MM.1S (cell line): ENCODE measurements around the gene GAPT.

Source experiments
- DNase-seq: peaks from one replicate; pipeline ENCODE4 v3.0.0-alpha.2; 2015
- H2AFZ ChIP-seq: fragments of 300-600 bp; sonication (generic); 2 replicates; pipeline ENCODE4 v1.6.0; 2016; ENCODE audit warnings: antibody characterized with exemption, low read length
- H3F3A ChIP-seq: fragments of 300-600 bp; sonication (generic); 2 replicates; pipeline ENCODE4 v1.6.1; 2016; ENCODE audit warnings: mild to moderate bottlenecking, antibody characterized with exemption, low read length, moderate library complexity, mixed read lengths; ENCODE audit not compliant: insufficient read depth
- H3K27ac ChIP-seq: fragments of 300-600 bp; sonication (generic); 2 replicates; pipeline ENCODE4 v1.5.1; 2016; ENCODE audit warnings: mild to moderate bottlenecking, low read length
- H3K27me3 ChIP-seq: fragments of 300-600 bp; sonication (generic); replicated peaks from 2 replicates; pipeline ENCODE4 v1.6.0; 2016; ENCODE audit warnings: low read length; ENCODE audit not compliant: insufficient read depth
- H3K36me3 ChIP-seq: fragments of 300-600 bp; sonication (generic); replicated peaks from 2 replicates; pipeline ENCODE4 v1.6.1; 2016; ENCODE audit warnings: mild to moderate bottlenecking, low read length, mixed read lengths; ENCODE audit not compliant: insufficient read depth
- H3K4me1 ChIP-seq: fragments of 300-600 bp; sonication (generic); 2 replicates; pipeline ENCODE4 v1.6.1; 2016; ENCODE audit warnings: low read length, mixed read lengths
- H3K4me2 ChIP-seq: fragments of 300-600 bp; sonication (generic); 2 replicates; pipeline ENCODE4 v1.6.0; 2016; ENCODE audit warnings: low read depth, low read length
- H3K4me3 ChIP-seq: fragments of 300-600 bp; sonication (generic); 2 replicates; pipeline ENCODE4 v1.5.1; 2016; ENCODE audit warnings: low read length, mixed read lengths
- H3K79me2 ChIP-seq: fragments of 300-600 bp; sonication (generic); 2 replicates; pipeline ENCODE4 v1.6.1; 2016; ENCODE audit warnings: mixed run types, low read length, mixed read lengths
- H3K9ac ChIP-seq: fragments of 300-600 bp; sonication (generic); 2 replicates; pipeline ENCODE4 v1.6.1; 2016; ENCODE audit warnings: low read length, mixed read lengths
- H3K9me2 ChIP-seq: fragments of 300-600 bp; sonication (generic); replicated peaks from 2 replicates; pipeline ENCODE4 v1.6.1; 2016; ENCODE audit warnings: mild to moderate bottlenecking, low read length, mixed read lengths; ENCODE audit not compliant: insufficient read depth
- H3K9me3 ChIP-seq: fragments of 300-600 bp; sonication (generic); replicated peaks from 2 replicates; pipeline ENCODE4 v1.6.1; 2016; ENCODE audit warnings: mild to moderate bottlenecking, low read length, mixed read lengths; ENCODE audit not compliant: insufficient read depth
- H4K20me1 ChIP-seq: fragments of 300-600 bp; sonication (generic); 2 replicates; pipeline ENCODE4 v1.6.1; 2016; ENCODE audit warnings: mild to moderate bottlenecking, low read length, moderate library complexity, mixed read lengths; ENCODE audit not compliant: insufficient read depth
- CTCF ChIP-seq: fragments of 300-600 bp; sonication (generic); IDR thresholded peaks from 2 replicates; pipeline ENCODE4 v1.5.1; 2016; ENCODE audit warnings: antibody characterized with exemption, low read length, mixed read lengths
- EZH2 ChIP-seq: fragments of 300-600 bp; sonication (generic); optimal IDR thresholded peaks from 2 replicates; pipeline ENCODE3; 2017; ENCODE audit warnings: low read depth, mild to moderate bottlenecking, antibody characterized with exemption, low read length, mixed read lengths
- EZH2phosphoT487 ChIP-seq: fragments of 300-600 bp; sonication (generic); IDR thresholded peaks from 2 replicates; pipeline ENCODE4 v1.6.1; 2018; ENCODE audit warnings: antibody characterized with exemption, low read length

Gene GAPT

DNA sequence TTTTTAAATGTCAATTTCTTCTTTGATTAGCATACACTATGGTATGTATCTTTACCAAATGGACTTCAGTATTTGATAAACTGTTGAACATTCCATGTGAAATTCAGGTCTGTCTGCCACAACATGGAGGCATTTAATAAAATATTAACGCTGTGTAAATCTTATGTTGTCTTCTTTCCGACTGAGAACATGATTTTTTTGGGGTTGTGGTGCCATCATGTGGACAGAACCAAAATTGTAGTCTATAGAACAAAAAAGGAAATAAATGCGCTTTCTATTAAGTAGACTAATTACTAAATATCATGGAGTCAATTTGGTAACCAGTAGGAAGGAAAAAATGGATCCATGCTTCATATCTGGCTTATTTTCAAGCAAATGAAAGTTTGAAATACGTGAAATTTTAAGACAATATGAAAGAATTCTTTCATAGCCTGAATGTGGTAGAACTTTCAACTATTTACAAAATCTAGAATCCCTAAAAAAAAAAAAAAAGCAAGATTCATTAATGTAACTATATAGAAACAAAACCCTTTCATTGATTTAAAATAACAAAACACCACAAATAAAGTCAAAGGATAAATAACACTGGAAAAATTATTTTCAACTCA, 28.5 kb upstream of the GAPT start:
- Histone ChIP-seq H3K9ac (no peak overlapping the region), H3K27ac (no peak overlapping the region), H3K27me3 (no peaks in the 10 kb centered on the region), H3K9me3 (no peaks in the 10 kb centered on the region), H3K9me2 (no peaks in the 10 kb centered on the region), H3K79me2 (peaks cover 11% of the 10 kb centered on the region), H4K20me1 (no peaks in the 10 kb centered on the region), H3K4me2 (no peak overlapping the region), H3F3A (peaks cover 3% of the 10 kb centered on the region; the same call in 1 of the 2 replicates), H3K36me3 (no peaks in the 10 kb centered on the region), H3K4me1 (peaks cover 29% of the 10 kb centered on the region), H3K4me3 (no peak overlapping the region), H2AFZ (no peak overlapping the region)
- TF ChIP-seq EZH2phosphoT487 (no peak), CTCF (peak; percentile 47), EZH2 (no peak)
- DNase-seq = peak; percentile 62

DNA sequence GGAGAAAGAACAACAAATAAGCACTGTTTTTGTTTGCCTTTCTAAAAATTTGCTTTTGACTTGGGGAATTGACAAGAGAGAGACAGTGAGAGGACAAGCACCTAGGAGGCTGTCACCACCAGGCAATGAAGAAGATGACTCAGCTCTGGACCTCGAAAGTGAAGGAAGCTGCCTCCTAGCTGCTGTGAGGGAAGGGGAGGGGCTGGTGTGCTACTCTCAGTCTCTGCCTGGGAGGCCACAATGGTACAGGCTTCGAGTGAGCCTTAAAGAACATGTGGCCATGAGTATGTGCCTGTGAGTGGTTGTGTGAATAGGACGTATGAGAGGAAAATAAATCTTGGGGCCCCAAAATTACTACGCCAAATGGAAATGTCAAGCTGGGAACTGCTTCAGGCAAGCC, 24.3 kb upstream of the GAPT start:
- TF ChIP-seq EZH2phosphoT487 (no peak), EZH2 (no peak), CTCF (no peak)
- H3K36me3 ChIP-seq = no peaks in the 10 kb centered on the region
- no peak overlapping the region for H3K4me3 ChIP-seq
- H3K27me3 ChIP-seq = no peaks in the 10 kb centered on the region
- H3K27ac ChIP-seq = no peak overlapping the region
- no peaks in the 10 kb centered on the region for H3K9me2 ChIP-seq
- no peak overlapping the region for H3K4me2 ChIP-seq
- no peak overlapping the region for H3K9ac ChIP-seq
- peaks cover 13% of the 10 kb centered on the region for H3K4me1 ChIP-seq
- no peaks in the 10 kb centered on the region for H3F3A ChIP-seq
- H4K20me1 ChIP-seq = no peaks in the 10 kb centered on the region
- H2AFZ ChIP-seq = peak overlapping the region; percentile 21; the same call in 1 of the 2 replicates
- no peaks in the 10 kb centered on the region for H3K9me3 ChIP-seq
- peak; percentile 81 for DNase-seq
- H3K79me2 ChIP-seq = no peaks in the 10 kb centered on the region

GRCh38 chr5:58469896-58470295, 21.3 kb upstream of the GAPT start:
- Histone ChIP-seq H3K4me2 (no peak overlapping the region), H3K9me3 (no peaks in the 10 kb centered on the region), H3K4me1 (peaks cover 6% of the 10 kb centered on the region; the same call in 1 of the 2 replicates), H3K79me2 (no peaks in the 10 kb centered on the region), H3K9ac (no peak overlapping the region), H3K9me2 (no peaks in the 10 kb centered on the region), H3K27me3 (no peaks in the 10 kb centered on the region), H4K20me1 (no peaks in the 10 kb centered on the region), H3K4me3 (no peak overlapping the region), H3K27ac (no peak overlapping the region), H3F3A (no peaks in the 10 kb centered on the region), H2AFZ (no peak overlapping the region), H3K36me3 (no peaks in the 10 kb centered on the region)
- TF ChIP-seq CTCF (no peak), EZH2 (no peak), EZH2phosphoT487 (no peak)
- no peak for DNase-seq
